Stimulated activated CD4-positive, alpha-beta T cell treated with anti-CD3 and anti-CD28 coated beads, Interleukin-4, amount 100 ng/mL, for 4 hours (primary cell): ENCODE data around the gene INCENP.
"Not testable (repeated sequence)": the region's sequence is repeated elsewhere in the genome, so short reads cannot be mapped to it uniquely, and the experiment has no call there.

ENCODE experiments used
- DNase-seq, 2 experiments: peaks; one replicate each; pipeline ENCODE4 v3.0.0-alpha.2; 2020

INCENP gene

GRCh38 chr11:62123669-62124185 lies at the start of gene INCENP:
TSS of gene INCENP (plus strand) at chr11:62124011. CDS start at chr11:62128162, 4,151 bp downstream.
- DNase-seq: peak; percentile 88 to 96

DNA sequence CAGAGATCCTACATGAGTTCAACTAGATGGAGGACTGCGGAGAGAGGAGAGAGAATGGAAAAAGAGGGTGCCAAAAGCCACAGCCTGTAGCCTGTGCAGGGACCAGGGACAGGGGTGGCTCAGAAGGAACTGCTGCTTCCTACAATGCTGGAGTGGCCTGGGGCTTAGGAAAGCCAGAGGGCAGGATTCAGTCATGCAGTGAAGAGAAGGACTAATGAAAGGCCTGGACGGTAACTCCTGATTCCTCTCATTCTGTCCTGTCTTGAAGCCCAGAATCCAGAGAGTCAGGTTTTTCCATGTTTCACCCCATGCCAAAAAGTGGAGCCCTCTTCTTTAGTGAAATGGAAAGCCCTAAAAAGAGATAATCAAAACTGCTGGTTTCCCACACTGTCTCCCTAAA lies 48.4 kb upstream of the INCENP start:
- no peak for DNase-seq

DNA sequence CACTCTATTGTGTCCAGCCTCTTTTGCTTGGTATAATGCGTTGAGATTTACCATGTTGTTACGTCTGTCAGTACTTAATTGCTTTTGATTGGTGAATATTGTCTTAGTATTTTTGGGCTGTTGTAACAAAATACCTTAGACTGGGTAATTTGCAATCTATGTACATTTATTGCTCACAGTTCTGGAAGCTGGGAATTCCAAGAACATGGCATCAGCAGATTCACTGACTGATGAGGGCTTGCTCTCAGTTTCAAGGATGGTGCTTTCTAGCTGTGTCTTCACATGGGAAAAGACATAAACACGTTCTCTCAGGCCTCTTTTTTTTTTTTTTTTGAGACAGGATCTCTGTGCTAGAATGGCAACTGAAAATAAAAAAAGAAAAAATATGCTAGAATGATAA lies 46.7 kb upstream of the INCENP start:
- DNase-seq: no peak

DNA sequence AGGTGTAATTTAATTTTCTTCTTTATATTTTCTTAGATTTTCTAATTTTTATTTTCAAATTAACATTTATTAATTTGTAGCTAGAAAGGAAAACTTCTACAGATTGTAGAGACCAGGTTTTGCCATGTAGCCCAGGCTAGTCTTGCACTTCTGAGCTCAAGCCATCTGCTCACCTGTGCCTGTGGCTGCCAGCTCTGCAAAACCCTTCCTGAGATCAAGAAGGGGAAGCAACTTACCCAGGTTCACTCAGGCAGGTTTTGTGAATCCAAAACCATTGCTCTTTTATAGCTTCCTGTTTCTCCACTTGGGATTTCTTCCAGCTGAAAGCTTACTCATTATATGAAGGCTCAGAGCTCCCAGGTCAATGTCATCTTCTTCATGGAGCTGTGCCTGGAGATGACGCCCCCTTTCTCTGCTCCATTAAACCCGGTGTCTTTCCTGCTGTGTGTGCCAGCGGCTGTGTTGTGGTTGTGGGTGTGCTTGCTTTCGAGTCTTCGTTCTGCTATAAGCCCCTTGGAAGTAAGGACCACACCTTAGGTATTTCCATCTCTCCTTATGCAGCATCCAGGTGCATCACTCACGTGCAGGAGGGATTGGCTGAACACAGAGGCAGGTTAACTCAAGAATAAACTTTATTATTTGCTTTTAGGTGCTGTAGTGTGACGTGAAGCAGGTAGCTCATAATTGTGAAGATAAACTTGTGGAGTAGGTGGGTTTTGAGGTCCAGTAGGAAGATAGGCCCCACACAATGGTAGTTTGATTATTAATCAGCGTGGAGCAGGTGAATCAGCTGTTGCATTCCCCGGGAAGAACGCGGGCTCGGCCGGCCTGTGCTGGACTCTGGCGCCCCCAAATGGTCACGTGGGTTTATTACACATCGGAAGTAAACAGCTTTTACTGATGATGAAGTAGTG lies 42.2 kb upstream of the INCENP start:
- peak; percentile 75 to 76 for DNase-seq

GRCh38 chr11:62082292-62082657 lies 41.5 kb upstream of the INCENP start:
- DNase-seq: no peak

DNA sequence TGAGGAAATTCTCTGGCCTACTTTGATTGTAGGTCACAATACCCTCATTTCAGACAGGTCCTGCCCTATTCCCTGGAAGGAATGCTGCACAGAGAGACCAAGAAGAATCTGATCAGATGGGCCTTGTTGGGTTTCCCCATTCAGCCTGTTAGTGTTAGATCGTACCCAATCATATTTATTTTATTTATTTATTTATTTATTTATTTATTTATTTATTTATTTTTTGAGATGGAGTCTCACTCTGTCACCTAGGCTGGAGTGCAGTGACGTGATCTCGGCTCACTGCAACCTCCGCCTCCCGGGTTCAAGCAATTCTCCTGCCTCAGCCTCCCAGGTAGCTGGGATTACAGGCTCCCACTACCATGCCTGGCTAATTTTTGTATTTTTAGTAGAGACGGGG lies 39.0 kb upstream of the INCENP start:
- not testable (repeated sequence) for DNase-seq

GRCh38 chr11:62087694-62088093 lies 36.1 kb upstream of the INCENP start:
- no peak for DNase-seq

GRCh38 chr11:62088331-62088933 lies 35.4 kb upstream of the INCENP start:
- no peak for DNase-seq

DNA sequence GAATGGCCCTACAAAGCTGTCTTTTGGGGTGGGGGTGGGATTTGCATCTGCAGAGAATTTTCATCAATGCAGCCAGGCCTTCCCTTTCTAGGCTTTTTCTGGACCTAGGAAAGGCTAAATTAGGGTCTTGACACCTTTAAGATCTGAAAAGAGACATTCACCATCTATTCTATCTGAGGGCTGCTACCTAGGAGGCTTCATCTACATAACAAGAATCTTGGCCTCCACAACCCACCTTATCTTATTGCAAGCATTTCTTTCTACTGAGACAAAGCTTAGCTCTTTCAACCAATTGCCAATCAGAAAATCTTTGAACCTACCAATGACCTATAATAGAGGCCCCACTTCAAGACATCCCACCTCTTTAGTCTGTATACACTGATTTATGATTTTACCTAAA lies 20.7 kb upstream of the INCENP start:
- no peak for DNase-seq

DNA sequence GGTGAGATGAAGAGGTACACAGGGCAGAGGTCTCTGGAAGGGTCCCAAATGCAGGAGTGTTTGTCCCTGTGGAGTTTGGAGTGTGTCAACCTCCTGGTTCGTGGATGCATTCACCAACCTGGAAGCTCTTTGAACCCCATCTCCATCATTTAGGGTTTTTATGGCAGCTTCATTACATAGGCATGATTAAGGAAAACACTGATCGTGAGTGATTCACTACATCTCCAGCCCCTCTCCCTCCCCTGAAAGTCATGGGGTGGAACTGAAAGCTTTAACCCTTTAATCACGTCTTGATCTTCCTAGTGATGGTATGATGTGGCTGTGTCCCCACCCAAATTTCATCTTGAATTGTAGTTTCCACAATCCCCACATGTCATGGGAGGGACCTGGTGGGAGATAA lies 19.8 kb upstream of the INCENP start:
- DNase-seq: no peak

- peak in 1 of 2 experiments; percentile 13 for DNase-seq
These were observed 18.8 kb upstream of the INCENP start for GRCh38 chr11:62104816-62105653.

DNA sequence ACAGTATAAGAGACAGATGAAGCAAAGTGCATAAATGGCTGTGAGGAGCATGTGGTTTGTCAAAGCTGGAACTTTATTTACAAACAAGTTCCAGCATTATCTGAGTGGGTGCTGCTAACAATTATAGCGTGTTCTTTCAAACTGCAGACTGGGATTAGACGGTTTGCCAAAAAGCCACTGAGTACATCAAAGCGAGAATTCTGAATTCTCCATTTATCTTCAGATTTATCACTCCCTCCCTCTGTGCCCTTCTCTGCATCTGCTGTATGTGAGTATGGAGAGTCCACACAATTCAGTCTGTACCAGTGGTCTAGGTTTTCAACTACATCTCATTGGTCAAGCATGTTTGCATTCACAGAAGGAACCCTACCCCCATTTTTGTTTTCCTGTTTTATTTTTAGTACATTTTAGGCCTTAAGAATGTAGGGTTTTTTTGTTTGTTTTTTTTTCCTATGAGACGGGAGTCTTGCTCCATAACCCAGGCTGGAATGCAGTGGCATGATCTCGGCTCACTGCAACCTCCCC lies 18.1 kb upstream of the INCENP start:
- DNase-seq: no peak

DNA sequence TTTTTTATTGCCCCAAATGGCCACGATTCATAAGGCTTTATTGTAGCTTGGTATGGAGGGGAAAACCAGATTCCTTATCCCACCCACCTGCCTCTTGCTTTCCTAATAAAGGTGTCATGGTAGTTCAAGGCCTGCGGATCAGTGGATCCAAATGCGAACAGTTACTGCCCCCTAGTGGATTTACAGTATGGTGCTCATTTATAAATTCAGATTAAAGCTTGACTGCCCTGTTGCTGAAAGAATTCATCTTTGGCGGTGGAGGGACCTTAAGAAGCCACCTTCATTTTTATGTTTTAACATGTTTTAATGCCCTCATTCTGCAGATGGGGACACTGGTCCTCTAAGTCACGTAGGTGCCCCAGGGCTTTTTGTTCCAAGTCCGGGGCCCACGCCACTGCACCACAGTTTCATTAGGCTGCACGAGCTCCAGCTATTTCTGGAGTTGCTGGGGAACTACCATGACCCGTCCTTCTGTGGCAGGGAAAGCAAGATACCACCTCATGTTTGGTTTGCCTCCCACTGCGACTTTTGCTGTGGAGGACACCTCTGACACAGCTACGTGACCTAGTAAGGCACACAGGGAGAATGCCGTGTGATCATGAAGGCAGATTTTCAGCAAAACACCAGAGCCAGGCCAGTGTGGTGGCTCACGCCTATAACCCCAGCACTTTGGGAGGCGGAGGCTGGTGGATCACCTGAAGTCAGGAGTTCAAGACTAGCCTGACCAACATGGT lies 15.6 kb upstream of the INCENP start:
- DNase-seq: peak in 1 of 2 experiments; percentile 15

DNA sequence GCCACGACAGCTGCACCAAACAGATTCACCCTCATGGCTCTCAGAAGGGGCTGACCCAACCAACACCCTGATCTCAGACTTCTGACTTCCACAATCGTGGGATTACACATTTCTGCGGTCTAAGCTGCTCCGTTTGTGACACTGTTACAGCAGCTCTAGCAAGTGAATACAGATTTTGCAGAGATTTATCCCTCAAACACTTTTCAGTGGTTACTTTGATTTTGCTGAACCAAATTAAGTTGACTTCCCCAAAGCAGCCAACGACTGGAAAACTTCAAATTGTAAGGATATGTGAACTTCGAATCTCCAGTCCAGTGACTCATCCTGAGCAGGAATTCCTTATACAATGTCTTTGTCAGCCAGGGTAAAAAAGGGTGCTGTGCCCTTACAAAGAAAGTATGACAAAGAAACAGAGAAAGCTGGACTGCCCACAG lies 14.8 kb upstream of the INCENP start:
- DNase-seq: no peak

- DNase-seq: no peak
These were observed 8.6 kb upstream of the INCENP start for GRCh38 chr11:62115085-62115694.

DNA sequence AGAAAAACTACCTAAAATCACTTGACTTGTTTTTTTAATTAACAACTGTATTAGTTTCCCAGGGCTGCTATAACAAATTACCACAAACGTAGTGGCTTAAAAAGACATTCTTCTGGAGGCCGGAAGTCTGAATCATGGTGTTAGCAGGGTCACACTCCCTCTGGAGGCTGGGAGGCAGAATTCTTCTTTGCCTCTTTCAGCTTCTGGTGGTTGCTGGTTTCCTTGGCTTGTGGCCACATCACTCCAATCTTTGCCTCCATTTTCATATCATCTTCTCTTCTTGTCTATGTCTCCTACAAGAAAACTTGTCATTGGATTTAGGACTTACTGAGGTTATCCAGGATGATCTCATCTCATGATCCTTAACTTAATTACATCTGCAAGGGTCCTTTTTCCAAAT lies 7.4 kb upstream of the INCENP start:
- no peak for DNase-seq

GRCh38 chr11:62119569-62119968 lies 4.2 kb upstream of the INCENP start:
- no peak for DNase-seq

- DNase-seq: no peak
These were observed 3.8 kb upstream of the INCENP start for GRCh38 chr11:62120001-62120400.

DNA sequence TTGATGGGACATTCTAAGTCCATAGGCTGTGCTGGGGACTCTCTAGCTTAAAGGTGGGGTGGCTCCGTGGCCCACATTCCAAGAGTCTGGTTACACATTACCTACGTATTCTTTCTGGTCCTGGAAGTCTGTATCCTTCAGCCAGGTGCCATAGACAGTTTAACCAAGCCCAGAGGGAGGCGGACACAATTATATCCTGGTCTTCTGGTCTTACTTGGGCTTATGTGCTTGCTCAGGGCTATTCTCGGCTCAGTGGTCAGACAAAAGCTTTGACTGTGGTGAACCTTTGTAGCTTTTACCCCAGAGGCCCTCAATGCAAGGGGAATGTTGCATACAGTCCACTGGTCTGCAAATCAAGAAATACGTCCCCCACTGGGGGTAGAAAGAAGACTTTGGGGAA lies 3.4 kb upstream of the INCENP start:
- no peak for DNase-seq

- DNase-seq: no peak
These were observed 1.7 kb upstream of the INCENP start for GRCh38 chr11:62122076-62122475.
